ENCODE results near the gene RGS3. TPM values are rescaled to one million over a fixed set of nuclear protein-coding genes. Genes with fewer than 3 reads are reported as not detected.
A peak's percentile ranks its signal among the peaks of the same experiment; 100 is the strongest.

The RGS3 gene
- total RNA-seq, 2 donors from 2014 or later, result 112 to 184 TPM

GRCh38 chr9:113609562-113610318 is 146.2 kb downstream of the RGS3 start:
- Histone ChIP-seq H3K4me1 (peaks cover 0 to 29% of the 10 kb centered on the region in 2 donors), H3K9me3 (no peaks in the 10 kb centered on the region), H3K27me3 (no peaks in the 10 kb centered on the region), H3K36me3 (no peaks in the 10 kb centered on the region), H3K27ac (peak overlapping the region; percentile 71 to 80), H3K4me3 (no peak overlapping the region)
- peak; percentile 92 for DNase-seq (ENCODE audit: low spot score)
- no peak for TF ChIP-seq CTCF (IDR thresholded peaks at IDR 0.05)

GRCh38 chr9:113611461-113612215 is 148.1 kb downstream of the RGS3 start:
- Histone ChIP-seq H3K9me3 (no peaks in the 10 kb centered on the region), H3K27ac (no peak overlapping the region), H3K36me3 (no peaks in the 10 kb centered on the region), H3K4me3 (no peak overlapping the region), H3K4me1 (peaks cover 0 to 48% of the 10 kb centered on the region in 2 donors), H3K27me3 (no peaks in the 10 kb centered on the region)
- no peak for TF ChIP-seq CTCF (IDR thresholded peaks at IDR 0.05)
- no peak for DNase-seq (ENCODE audit: low spot score)

GRCh38 chr9:113612216-113612747 is 148.8 kb downstream of the RGS3 start:
- H3K9me3 ChIP-seq, result no peaks in the 10 kb centered on the region
- no peak for TF ChIP-seq CTCF (IDR thresholded peaks at IDR 0.05)
- DNase-seq (ENCODE audit: low spot score), result no peak
- no peak overlapping the region for H3K27ac ChIP-seq
- H3K36me3 ChIP-seq, result no peaks in the 10 kb centered on the region
- no peak overlapping the region for H3K4me3 ChIP-seq
- H3K4me1 ChIP-seq, result peaks cover 0 to 55% of the 10 kb centered on the region in 2 donors
- H3K27me3 ChIP-seq, result no peaks in the 10 kb centered on the region

- no peak for TF ChIP-seq CTCF (IDR thresholded peaks at IDR 0.05)
- Histone ChIP-seq H3K9me3 (no peaks in the 10 kb centered on the region), H3K36me3 (no peaks in the 10 kb centered on the region), H3K27me3 (no peaks in the 10 kb centered on the region), H3K4me3 (no peak overlapping the region), H3K27ac (no peak overlapping the region), H3K4me1 (peaks cover 0 to 55% of the 10 kb centered on the region in 2 donors)
- no peak for DNase-seq (ENCODE audit: low spot score)
Measured at GRCh38 chr9:113612828-113613227, 149.3 kb downstream of the RGS3 start.

- no peaks in the 10 kb centered on the region for H3K9me3 ChIP-seq
- H3K27me3 ChIP-seq, result no peaks in the 10 kb centered on the region
- no peak overlapping the region for H3K4me3 ChIP-seq
- no peak overlapping the region for H3K27ac ChIP-seq
- H3K36me3 ChIP-seq, result no peaks in the 10 kb centered on the region
- DNase-seq (ENCODE audit: low spot score), result no peak
- H3K4me1 ChIP-seq, result peaks cover 0 to 57% of the 10 kb centered on the region in 2 donors
- no peak for TF ChIP-seq CTCF (IDR thresholded peaks at IDR 0.05)
Measured at GRCh38 chr9:113613815-113614413, 150.4 kb downstream of the RGS3 start.
